GM12892 (cell line): ENCODE measurements around the gene RNF222.
"Not testable (repeated sequence)": the region's sequence is repeated elsewhere in the genome, so short reads cannot be mapped to it uniquely, and the experiment has no call there.

Source experiments
- DNase-seq: peaks from one replicate; pipeline ENCODE4 v3.0.0; 2011; ENCODE audit not compliant: insufficient read length
- FAIRE-seq: peaks from 2 replicates; lab custom pipeline; 2011; peaks lifted over from hg19 to GRCh38; lab: Jason Lieb, UNC
- POLR2A ChIP-seq: IDR thresholded peaks from 2 replicates; pipeline ENCODE4 v1.6.1; 2011; ENCODE audit warnings: low read depth, low read length, control low read depth
- POLR2AphosphoS5 ChIP-seq: IDR thresholded peaks from 2 replicates; pipeline ENCODE4 v1.6.1; 2011; ENCODE audit warnings: low read depth, low read length, control low read depth
- TAF1 ChIP-seq: IDR thresholded peaks from 2 replicates; pipeline ENCODE4 v1.6.1; 2011; ENCODE audit warnings: low read depth, mild to moderate bottlenecking, control low read depth, low read length, borderline replicate concordance

RNF222 gene

GRCh38 chr17:8409966-8410882 is 12.6 kb upstream of the RNF222 start:
- TF ChIP-seq POLR2A (no peak), TAF1 (no peak), POLR2AphosphoS5 (no peak)
- DNase-seq (no peak), FAIRE-seq (peak; percentile 96)

GRCh38 chr17:8408371-8408770 is 10.7 kb upstream of the RNF222 start:
- TF ChIP-seq TAF1: no peak
- TF ChIP-seq POLR2A: no peak
- TF ChIP-seq POLR2AphosphoS5: no peak
- FAIRE-seq: no peak
- no peak for DNase-seq

GRCh38 chr17:8406174-8406573 is 8.5 kb upstream of the RNF222 start:
- TF ChIP-seq POLR2AphosphoS5: no peak
- TF ChIP-seq POLR2A: no peak
- TF ChIP-seq TAF1: no peak
- DNase-seq (no peak), FAIRE-seq (no peak)

GRCh38 chr17:8405499-8406016 is 7.9 kb upstream of the RNF222 start:
- FAIRE-seq: no peak
- no peak for DNase-seq
- no peak for TF ChIP-seq POLR2AphosphoS5
- no peak for TF ChIP-seq TAF1
- TF ChIP-seq POLR2A: no peak

- TF ChIP-seq TAF1: no peak
- no peak for TF ChIP-seq POLR2A
- TF ChIP-seq POLR2AphosphoS5: no peak
- FAIRE-seq: no peak
- no peak for DNase-seq
Observed at GRCh38 chr17:8402921-8403536, 5.4 kb upstream of the RNF222 start.

DNA sequence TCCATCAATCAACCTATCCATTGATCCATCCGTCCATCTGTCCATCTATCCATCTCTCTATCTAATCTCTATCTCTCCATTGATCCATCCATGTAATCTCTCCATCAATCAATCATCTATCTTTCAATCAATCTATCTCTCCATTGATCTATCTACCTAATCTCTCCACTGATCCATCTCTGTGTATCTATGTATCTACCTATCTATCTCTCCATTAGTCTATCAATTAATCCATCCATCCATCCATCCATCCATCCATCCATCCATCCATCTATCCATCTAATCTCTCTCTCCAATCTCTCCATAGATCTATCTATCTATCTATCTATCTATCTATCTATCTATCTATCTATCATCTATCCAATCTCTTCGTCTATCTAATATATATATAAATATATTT is 3.5 kb upstream of the RNF222 start:
- TF ChIP-seq TAF1 (no peak), POLR2AphosphoS5 (no peak), POLR2A (no peak)
- no peak for DNase-seq
- FAIRE-seq: no peak

- DNase-seq: no peak
- no peak for FAIRE-seq
Observed at GRCh38 chr17:8398980-8399379, 1.4 kb upstream of the RNF222 start.

GRCh38 chr17:8394497-8394896 is 3.1 kb downstream of the RNF222 start:
- not testable (repeated sequence) for FAIRE-seq, DNase-seq

More at GRCh38 chr17:8398980-8399379, 1.4 kb upstream of the RNF222 start:
- no peak for TF ChIP-seq TAF1
- TF ChIP-seq POLR2A: no peak
- TF ChIP-seq POLR2AphosphoS5: no peak

DNA sequence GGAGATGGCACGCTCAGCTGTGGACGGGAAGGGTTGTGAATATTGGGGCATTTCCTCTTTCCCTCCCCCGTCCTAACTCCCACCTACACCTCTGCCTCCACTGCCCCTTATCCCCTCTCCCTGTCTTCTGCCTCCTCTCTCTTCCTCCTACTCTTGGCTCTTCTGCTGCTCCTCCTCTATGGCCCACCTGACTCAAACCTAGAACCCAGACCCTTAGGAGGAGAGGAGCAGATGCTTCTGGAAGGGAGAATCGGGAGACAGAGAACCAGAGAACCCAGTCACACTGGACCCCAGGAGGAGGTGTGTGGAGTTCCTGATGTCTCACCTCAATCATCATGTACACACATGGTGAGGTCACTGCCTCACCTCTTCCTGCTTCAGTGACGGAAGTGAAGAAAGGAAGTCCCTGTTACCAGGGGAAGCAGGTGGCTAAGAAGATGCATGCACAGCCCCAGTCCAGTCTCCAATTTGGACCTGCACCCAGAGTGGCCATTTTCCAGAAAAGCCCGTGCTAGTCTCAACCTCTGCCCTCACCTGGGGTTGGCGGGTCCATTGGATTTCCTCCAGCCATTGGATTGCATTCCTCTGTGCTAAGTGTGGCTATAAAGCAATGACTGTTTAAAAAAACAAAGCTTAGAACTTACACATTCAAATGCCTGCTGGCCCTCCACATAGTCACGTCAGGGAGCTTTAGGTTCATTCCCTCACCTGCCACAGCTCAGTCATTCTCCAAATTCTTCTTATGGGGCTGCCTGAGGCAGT is 4.0 kb downstream of the RNF222 start:
- no peak for TF ChIP-seq POLR2A
- TF ChIP-seq POLR2AphosphoS5: no peak
- TF ChIP-seq TAF1: no peak
- no peak for FAIRE-seq
- DNase-seq: no peak

- TF ChIP-seq POLR2A (no peak), POLR2AphosphoS5 (no peak), TAF1 (no peak)
- no peak for DNase-seq
Observed at GRCh38 chr17:8392674-8393469, 4.8 kb downstream of the RNF222 start.

GRCh38 chr17:8392274-8392673 is 5.4 kb downstream of the RNF222 start:
- FAIRE-seq: no peak
- TF ChIP-seq POLR2AphosphoS5 (no peak), POLR2A (no peak), TAF1 (no peak)
- DNase-seq: no peak

More at GRCh38 chr17:8392674-8393469, 4.8 kb downstream of the RNF222 start:
- FAIRE-seq: no peak
